NCI-H748 (cell line): Measurements from ENCODE around the gene REST.

Experiments used
- DNase-seq: peaks from one replicate; lab custom pipeline; 2025; ENCODE audit not compliant: unreplicated experiment; lab: John Stamatoyannopoulos, UW

The REST gene

DNA sequence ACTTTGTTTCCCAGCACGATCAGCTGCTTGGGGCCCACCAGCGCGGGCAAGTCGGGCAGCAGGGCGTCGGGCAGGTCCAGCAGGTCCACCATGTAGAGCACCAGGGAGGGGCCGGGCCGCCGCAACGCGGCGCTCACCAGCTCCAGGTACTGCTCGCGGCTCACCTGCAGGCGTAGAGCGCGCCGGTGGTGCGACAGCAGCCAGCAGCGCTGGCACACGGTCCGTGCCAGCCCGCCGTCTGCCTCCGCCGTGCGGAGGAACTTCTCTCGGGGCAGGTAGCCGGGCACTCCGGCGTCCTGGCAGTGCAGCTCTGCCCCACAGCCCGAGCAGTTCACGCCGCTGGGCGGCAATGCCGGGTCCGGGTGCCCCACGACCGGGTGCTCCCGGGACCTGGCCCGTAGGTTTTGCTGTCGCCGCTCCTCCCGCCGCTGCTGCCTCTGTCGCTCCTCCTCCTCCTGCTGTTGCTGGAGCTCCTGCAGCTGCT is 69.2 kb downstream of the REST start:
- DNase-seq: peak; percentile 62

- peak; percentile 97 for DNase-seq
Measured at GRCh38 chr4:56977321-56978012, 69.8 kb downstream of the REST start, which contains the start of gene NOA1. Gene NOA1, minus strand, starts transcription at chr4:56977606. Its CDS starts 21 bp downstream, at chr4:56977585.

DNA sequence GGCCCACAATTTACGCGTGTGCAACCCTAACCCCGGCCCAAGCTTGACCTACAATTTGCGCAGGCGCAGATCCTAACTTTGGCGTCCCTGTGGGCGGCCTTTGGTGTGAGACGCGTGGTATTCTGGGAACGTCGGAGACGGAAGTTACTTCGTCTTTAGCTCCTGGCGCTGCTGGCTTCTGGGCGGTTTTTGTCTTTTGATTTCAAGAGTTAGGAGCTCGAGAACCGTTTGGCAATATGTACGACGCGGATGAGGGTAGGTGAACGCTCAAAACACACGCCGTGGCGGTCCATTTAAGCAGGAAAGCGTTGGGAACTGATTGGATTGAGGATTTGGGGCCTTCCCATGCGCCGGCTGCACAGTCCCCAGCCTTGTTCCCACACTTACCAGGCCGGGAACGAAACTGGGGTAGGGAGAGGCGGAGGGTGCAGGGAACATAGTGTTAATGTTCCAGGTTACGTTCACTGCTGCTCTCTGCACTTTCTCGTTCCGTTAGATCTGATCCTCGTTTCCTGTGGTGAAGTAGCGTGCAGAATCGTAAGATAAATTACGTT is 71.1 kb downstream of the REST start, which contains the start of gene POLR2B:
Gene POLR2B (plus strand): TSS at position 147 of the 554 bp plus-strand sequence. CDS start 90 bp downstream, at position 237.
- peak; percentile 94 for DNase-seq

DNA sequence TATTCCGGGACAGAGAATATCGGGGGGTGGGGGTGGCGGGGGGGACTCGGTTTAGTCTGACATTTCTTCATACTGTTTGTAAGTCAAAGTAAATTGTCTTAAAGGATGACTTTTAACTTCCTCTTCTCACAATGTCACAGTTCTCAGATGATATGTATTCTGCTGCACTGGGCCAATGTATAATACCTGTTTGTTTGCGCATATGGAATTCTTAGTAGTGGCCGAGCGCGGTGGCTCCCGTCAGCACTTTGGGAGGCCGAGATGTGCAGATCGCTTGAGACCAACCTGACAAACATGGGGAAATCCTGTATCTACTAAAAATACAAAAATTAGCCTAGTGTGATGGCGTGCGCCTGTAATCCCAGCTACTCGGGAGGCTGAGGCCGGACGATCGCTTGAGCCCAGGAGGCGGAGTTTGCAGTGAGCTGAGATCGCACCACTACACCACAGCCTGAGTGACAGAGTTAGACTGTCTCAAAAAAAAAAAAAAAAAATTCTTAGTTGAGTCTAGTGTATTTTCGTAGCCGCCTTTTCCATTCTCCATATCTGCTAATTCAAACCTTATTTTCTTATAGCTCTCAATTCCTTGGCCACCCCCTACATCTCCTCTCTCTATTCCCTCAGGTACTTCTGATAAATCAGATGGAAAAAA is 71.8 kb downstream of the REST start:
- peak; percentile 13 for DNase-seq

GRCh38 chr4:56981795-56982201 is 74.1 kb downstream of the REST start:
- DNase-seq: no peak

DNA sequence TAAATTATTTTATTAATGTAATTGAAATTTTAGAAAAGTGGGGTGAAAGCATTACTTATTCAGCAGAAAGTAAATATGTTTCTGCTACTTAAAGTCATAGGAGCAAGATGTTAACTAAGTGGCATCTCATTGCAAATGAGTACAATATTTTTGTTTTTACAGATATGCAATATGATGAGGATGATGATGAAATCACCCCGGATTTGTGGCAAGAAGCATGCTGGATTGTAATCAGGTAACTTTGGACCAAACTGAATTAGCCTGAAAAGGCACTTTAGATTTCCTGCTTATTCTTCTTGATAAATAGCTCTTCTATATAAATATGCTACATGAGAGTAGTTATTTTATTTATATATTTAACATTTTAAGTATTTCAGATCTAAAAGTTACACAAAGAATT is 78.5 kb downstream of the REST start:
- no peak for DNase-seq

GRCh38 chr4:56986952-56987351 is 79.3 kb downstream of the REST start:
- no peak for DNase-seq

- DNase-seq: no peak
Measured at GRCh38 chr4:56990109-56990905, 82.6 kb downstream of the REST start.

DNA sequence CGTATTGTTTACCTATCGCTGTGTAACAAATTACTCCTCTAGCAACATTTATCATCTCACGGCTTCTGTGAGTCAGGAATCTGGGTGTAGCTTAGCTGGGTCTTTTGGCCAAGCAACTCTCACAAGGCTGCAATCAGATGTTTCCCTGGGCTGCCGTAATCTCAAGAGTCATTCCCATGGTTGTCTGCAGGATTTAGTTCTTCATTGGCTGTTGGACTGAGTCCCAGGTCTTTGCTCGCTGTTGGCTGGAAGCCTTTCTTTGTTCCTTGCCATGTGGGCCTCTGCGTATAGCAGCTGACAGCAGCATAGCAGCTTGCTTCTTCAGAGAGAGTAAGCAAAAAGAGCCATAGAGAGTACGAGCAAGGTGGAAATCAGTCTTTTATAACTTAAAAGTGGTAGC is 87.8 kb downstream of the REST start:
- DNase-seq: no peak

- no peak for DNase-seq
Measured at GRCh38 chr4:56999751-57000150, 92.1 kb downstream of the REST start.

- DNase-seq: peak; percentile 26
Measured at GRCh38 chr4:57013543-57014120, 105.9 kb downstream of the REST start.
